Esophagus muscularis mucosa (tissue), 4 donors: ENCODE data around the gene ASS1.

Experiments
- EP300 ChIP-seq: sonication (generic); formaldehyde crosslinking; IDR thresholded peaks from one replicate; pipeline ENCODE4 v1.6.1; 2017; ENCODE audit warnings: antibody characterized with exemption
- POLR2A ChIP-seq: fragments of 450-650 bp; IDR thresholded peaks from one replicate; pipeline ENCODE4 v1.6.1; 2017; ENCODE audit warnings: antibody characterized with exemption, moderate library complexity, mild to moderate bottlenecking, low read depth
- POLR2AphosphoS5 ChIP-seq, 2 donors: sonication (generic); formaldehyde crosslinking; IDR thresholded peaks; one replicate each; pipeline ENCODE4 v1.6.1; 2017; ENCODE audit warnings: antibody characterized with exemption in 2 of 2
- TF ChIP-seq, protein P1 (sequence below), 3 experiments: fragments of 200-600 bp in 2 of 3; fragments of 450-650 bp in 1 of 3; sonication (generic) in 2 of 3; IDR thresholded peaks; one replicate each; pipeline ENCODE4 v1.5.1; 2017 to 2019; ENCODE audit warnings: antibody characterized with exemption in 3 of 3, mild to moderate bottlenecking in 2 of 3, moderate library complexity in 1 of 3

DNA sequence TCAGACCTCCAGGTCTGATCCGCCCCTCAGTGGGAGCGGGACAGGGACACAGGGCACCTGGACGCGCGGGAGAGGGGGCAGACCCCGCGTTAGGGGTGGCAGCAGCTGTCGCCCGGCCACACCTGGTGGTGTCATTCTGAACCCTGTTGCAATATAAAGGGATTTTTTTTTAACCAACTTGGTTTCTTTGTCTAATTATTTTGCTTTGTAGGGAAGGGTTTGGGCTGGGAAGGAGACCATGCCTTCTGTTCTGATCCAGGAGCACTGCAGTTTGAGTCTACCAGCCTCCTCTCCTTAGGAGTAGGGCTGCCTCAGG is 10.9 kb upstream of the ASS1 start:
- TF ChIP-seq, protein P1, sequence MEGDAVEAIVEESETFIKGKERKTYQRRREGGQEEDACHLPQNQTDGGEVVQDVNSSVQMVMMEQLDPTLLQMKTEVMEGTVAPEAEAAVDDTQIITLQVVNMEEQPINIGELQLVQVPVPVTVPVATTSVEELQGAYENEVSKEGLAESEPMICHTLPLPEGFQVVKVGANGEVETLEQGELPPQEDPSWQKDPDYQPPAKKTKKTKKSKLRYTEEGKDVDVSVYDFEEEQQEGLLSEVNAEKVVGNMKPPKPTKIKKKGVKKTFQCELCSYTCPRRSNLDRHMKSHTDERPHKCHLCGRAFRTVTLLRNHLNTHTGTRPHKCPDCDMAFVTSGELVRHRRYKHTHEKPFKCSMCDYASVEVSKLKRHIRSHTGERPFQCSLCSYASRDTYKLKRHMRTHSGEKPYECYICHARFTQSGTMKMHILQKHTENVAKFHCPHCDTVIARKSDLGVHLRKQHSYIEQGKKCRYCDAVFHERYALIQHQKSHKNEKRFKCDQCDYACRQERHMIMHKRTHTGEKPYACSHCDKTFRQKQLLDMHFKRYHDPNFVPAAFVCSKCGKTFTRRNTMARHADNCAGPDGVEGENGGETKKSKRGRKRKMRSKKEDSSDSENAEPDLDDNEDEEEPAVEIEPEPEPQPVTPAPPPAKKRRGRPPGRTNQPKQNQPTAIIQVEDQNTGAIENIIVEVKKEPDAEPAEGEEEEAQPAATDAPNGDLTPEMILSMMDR (IDR thresholded peaks at IDR 0.05) = no peak
- TF ChIP-seq EP300 (no peak), POLR2AphosphoS5 (IDR thresholded peaks at IDR 0.05) (no peak), POLR2A (no peak)
